ENCODE data around the gene NUP205.

DNA sequence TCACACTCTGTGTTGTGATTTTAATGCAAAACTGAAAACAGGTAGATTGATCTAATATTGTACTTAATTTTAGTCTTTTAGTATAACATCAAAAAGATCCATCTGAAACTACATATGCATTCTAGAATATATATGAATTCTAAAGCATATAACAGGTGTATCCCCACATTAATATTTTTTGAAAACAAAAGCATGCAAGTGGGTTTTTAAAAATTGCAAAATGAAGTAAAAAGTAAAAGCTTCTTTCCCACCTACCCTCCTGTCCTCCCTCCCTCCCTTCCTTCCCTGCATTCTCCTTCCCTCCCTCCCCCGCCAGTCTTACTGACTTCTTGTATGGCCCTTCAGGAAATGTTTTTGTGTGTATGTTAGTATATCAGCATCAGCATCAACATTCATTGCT lies 90.0 kb downstream of the NUP205 start:
- TF ChIP-seq KDM6A (CRISPR knock-in tag; IDR thresholded peaks at IDR 0.05; ENCODE audit: low read depth) (no peak), BCL3 (CRISPR knock-in tag; IDR thresholded peaks at IDR 0.05) (no peak), SUZ12 (IDR thresholded peaks at IDR 0.05; ENCODE audit: low read depth, low read length) (no peak), ZNF3 (CRISPR knock-in tag; IDR thresholded peaks at IDR 0.05) (no peak), MYNN (CRISPR knock-in tag; IDR thresholded peaks at IDR 0.05; ENCODE audit: low read depth) (no peak)

Measured in HepG2 (cell line).